GM15510 (cell line): Measurements from ENCODE around the gene DNAH3.

Source experiments
- POLR2A ChIP-seq: IDR thresholded peaks from 3 replicates; pipeline ENCODE4 v1.6.1; 2011; ENCODE audit warnings: borderline replicate concordance; ENCODE audit not compliant: insufficient read length; ENCODE audit errors: extremely low read depth

Gene DNAH3

GRCh38 chr16:21150375-21151001 is at the start of gene DNAH3:
Gene DNAH3 (minus strand): TSS chr16:21150846. CDS start chr16:21150319, 527 bp downstream.
- TF ChIP-seq POLR2A: no peak

- no peak for TF ChIP-seq POLR2A
These were observed 49.1 kb upstream of the DNAH3 start for GRCh38 chr16:21199607-21200218.

DNA sequence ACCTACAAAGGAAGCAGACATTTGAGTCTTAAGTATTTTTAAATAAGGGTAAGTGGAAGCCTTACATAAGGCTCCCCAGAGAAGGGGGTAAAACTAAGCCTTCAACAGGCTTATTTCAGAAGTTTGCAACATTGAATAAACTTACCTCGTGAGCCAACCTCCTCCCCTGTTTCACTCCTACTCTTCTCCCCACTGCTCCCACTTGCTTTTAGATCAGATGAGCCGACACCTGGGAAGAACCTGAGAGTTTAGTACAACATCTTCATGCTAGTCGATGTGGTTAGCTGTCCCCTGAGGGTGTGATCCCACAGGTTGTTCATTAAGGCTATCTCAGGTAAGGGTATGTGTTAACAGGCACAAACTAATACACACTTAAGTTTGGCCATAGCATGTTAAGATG is 47.0 kb upstream of the DNAH3 start:
- TF ChIP-seq POLR2A: no peak

DNA sequence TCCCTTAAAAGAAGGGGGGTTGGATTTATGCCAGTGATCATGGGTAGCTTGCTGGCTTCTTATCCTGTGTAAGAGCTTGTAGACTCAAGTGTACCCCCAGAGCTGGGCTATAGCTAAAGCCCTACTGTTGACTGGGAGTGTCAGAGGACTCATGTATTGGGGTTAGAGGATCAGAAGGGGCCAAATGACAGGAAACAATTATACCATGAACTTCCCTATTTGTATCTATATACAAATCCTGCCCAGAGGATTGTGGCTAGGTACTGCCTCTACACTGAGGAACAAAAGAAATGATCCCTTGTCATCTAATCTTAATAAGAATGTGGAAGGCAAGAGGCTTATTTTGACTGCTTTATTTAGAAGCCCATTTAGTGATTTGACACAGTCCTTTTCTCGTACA is 46.5 kb upstream of the DNAH3 start:
- TF ChIP-seq POLR2A: no peak

DNA sequence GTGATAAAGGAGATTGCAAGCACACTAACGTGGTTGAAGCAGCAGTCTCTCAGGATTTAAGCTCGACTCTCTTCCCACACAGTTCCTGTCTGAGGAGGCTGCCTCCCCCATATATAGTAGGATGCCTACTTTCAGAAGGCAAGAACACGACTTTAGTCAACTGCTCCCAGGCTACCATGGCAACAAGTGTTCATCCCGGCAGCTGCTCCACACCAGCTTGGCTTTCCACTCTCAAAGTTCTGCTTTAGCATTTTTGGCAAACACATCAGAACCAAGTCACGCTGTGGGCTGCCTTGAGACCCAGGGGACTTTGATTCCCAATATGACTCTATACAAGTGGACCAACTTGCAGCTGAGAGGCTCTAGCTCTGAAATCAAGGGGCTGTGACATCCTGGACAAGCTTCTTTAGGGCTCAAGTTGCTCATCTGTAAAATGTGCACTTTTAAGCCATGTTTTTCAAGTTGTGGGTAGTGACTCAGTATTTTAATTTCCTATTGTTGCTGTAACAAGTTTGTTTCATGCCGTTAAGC is 44.2 kb upstream of the DNAH3 start:
- no peak for TF ChIP-seq POLR2A

DNA sequence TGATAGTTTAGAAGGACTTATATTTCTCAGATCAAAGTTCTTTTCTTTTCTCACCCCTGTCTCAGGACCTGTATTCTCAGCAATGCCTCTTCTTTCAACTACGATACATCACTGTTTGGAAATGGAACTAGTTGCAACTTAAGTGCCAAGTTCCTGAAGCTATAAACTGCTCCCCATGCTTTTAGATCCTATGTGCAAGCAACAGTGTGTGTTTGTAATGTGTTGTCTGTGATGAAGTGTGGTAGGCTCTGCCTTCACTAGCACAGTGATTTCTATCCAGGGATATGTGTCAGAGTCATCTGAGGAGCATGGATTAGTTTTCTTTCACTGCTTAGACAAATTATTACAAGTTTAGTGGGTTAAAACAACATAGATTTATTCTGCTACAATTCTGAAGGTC is 42.3 kb upstream of the DNAH3 start:
- no peak for TF ChIP-seq POLR2A

DNA sequence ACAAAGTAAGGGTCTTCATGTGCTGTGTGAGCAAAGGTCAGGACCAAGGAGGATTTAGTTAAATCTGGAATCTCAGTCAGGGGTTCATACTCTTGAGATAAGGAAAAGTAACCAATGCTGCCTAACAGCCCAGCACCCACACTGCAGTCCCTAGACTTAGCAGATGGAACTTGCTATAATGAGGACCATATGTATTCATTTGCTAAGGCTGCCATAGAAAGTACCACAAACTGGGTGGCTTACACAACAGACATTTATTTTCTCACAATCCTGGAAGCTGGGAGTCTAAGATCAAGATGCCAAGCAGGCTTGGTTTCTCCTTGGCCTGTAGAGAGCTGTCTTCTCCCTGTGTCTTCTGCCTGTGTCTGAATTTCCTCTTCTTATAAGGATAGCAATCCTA is 40.0 kb upstream of the DNAH3 start:
- no peak for TF ChIP-seq POLR2A

GRCh38 chr16:21190013-21190412 is 39.4 kb upstream of the DNAH3 start:
- no peak for TF ChIP-seq POLR2A

- TF ChIP-seq POLR2A: no peak
These were observed 38.7 kb upstream of the DNAH3 start for GRCh38 chr16:21189311-21189710.

- no peak for TF ChIP-seq POLR2A
These were observed 35.7 kb upstream of the DNAH3 start for GRCh38 chr16:21186326-21186691.

DNA sequence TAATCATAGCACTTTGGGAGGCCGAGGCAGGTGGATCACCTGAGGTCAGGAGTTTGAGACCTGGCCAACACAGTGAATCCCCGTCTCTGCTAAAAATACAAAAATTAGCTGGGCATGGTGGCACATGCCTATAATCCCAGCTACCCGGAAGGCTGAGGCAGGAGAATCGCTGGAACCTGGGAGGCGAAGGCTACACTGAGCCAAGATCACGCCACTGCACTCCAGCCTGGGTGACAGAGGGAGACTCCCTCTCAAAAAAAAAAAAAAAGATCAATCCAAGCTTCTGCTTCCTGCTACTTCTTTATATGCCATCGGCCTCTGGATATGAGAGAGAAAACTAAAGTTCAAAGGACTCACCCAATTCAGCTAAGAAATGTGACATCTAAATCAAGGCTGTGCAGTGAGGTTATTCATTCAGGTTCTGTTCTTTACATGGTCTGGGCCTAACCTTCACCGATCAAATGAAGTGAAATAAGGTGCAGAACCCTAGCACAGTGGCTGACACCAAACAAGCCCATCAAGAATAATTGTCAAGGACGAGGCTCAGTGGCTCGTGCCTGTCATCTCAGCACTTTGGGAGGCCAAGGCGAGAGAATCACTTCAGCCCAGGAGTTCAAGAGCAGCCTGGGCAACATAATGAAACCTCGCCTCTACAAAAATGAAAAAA is 35.1 kb upstream of the DNAH3 start:
- no peak for TF ChIP-seq POLR2A

DNA sequence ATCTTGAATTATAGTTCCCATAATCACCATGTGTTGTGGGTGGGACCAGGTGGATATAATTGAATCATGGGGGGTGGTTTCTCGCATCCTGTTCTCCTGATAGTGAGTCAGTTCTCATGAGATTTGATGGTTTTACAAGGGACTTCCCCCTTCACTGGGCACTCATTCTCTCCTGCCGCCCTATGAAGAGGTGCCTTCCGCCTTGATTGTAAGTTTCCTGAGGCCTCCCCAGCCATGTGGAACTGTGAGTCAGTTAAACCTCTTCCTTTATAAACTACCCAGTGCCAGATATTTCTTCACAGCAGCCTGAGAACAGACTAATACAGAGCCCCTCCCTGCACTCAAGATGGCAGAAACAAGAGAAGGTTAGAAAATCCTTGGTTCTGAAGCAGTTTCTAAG is 34.2 kb upstream of the DNAH3 start:
- TF ChIP-seq POLR2A: no peak

GRCh38 chr16:21183995-21184394 is 33.3 kb upstream of the DNAH3 start:
- no peak for TF ChIP-seq POLR2A

DNA sequence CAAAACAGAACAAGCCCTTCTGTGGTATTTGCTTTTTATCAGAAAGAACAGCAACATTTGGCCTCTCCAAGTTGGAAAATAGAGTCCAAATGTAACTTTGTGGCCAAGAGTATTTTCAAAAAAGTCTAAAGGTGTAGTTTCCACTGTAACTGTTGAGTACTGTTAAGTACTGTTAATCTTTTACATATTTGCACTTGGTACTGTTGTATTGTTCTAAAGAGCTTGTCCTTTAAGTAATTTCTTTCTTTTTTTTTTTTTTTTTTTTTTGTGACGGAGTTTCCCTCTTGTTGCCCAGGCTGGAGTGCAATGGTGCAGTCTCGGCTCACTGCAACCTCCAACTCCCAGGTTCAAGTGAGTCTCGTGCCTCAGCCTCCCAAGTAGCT is 29.3 kb upstream of the DNAH3 start:
- TF ChIP-seq POLR2A: no peak

GRCh38 chr16:21179126-21179982 is 28.7 kb upstream of the DNAH3 start:
- TF ChIP-seq POLR2A: no peak
